Smooth muscle cell (in vitro differentiated cells): Measurements from ENCODE around the gene ZNF281. TPM values are rescaled to one million over a fixed set of nuclear protein-coding genes. Genes with fewer than 3 reads are reported as not detected.
A peak's percentile ranks its signal among the peaks of the same experiment; 100 is the strongest.

Experiments
- DNase-seq: peaks from one replicate; lab custom pipeline; 2025; ENCODE audit not compliant: unreplicated experiment; lab: John Stamatoyannopoulos, UW
- H2AFZ ChIP-seq: fragments of 200-600 bp; sonication (generic); 2 replicates; pipeline ENCODE4 v1.6.0; 2016; ENCODE audit warnings: antibody characterized with exemption, low read depth, mild to moderate bottlenecking
- H3F3A ChIP-seq: fragments of 200-600 bp; sonication (generic); 2 replicates; pipeline ENCODE4 v1.6.0; 2017; ENCODE audit warnings: antibody characterized with exemption, low read depth
- H3K27ac ChIP-seq: fragments of 200-600 bp; sonication (generic); 2 replicates; pipeline ENCODE4 v1.5.1; 2016; ENCODE audit warnings: low read depth, mild to moderate bottlenecking
- H3K27me3 ChIP-seq: fragments of 200-600 bp; sonication (generic); 2 replicates; pipeline ENCODE4 v1.6.1; 2016; ENCODE audit warnings: low read depth, mild to moderate bottlenecking
- H3K36me3 ChIP-seq: fragments of 200-600 bp; sonication (generic); 2 replicates; pipeline ENCODE4 v1.5.1; 2016; ENCODE audit warnings: low read depth
- H3K4me1 ChIP-seq: fragments of 200-600 bp; sonication (generic); 2 replicates; pipeline ENCODE4 v1.5.1; 2016; ENCODE audit warnings: low read depth
- H3K4me2 ChIP-seq: fragments of 200-600 bp; sonication (generic); 2 replicates; pipeline ENCODE4 v1.6.0; 2016; ENCODE audit warnings: mild to moderate bottlenecking
- H3K4me3 ChIP-seq: fragments of 200-600 bp; sonication (generic); 2 replicates; pipeline ENCODE4 v1.5.1; 2016; ENCODE audit warnings: mild to moderate bottlenecking
- H3K79me2 ChIP-seq: fragments of 200-600 bp; sonication (generic); 2 replicates; pipeline ENCODE4 v1.6.0; 2016; ENCODE audit warnings: low read depth, mild to moderate bottlenecking
- H3K9ac ChIP-seq: fragments of 200-600 bp; sonication (generic); 2 replicates; pipeline ENCODE4 v1.6.0; 2016; ENCODE audit warnings: low read depth
- H3K9me3 ChIP-seq: fragments of 200-600 bp; sonication (generic); replicated peaks from 2 replicates; pipeline ENCODE4 v1.5.1; 2016; ENCODE audit warnings: low read depth
- H4K20me1 ChIP-seq: fragments of 200-600 bp; sonication (generic); 2 replicates; pipeline ENCODE4 v1.6.0; 2016; ENCODE audit warnings: low read depth
- WGBS: methylation state at CpG from one replicate; pipeline ENCODE4 v1.1.7; 2016; ENCODE audit warnings: low lambda C conversion rate; 5-methylcytosine and 5-hydroxymethylcytosine counted together
- polyA plus RNA-seq: library from polyadenylated mRNA; unstranded; fragments of >200 nt; fragmentation: Nextera tagmentation; extraction: Ambion mirVana; gene quantifications from 2 replicates; pipeline ENCODE4 v1.2.1, GENCODE V29; 2016
- total RNA-seq: library from RNA; depleted of rRNA; stranded (reverse); fragments of >200 nt; gene quantifications from 2 replicates; pipeline ENCODE4 v1.2.3, GENCODE V29; 2014
- TF ChIP-seq, protein P1 (sequence below): fragments of 200-600 bp; sonication (generic); IDR thresholded peaks from 2 replicates; pipeline ENCODE4 v1.5.1; 2017; ENCODE audit warnings: borderline replicate concordance, mild to moderate bottlenecking, antibody characterized with exemption; ENCODE audit not compliant: insufficient read depth, poor library complexity, severe bottlenecking

Gene ZNF281
- total and polyA plus RNA-seq, 2 experiments from 2014 or later: 34.4 to 59.4 TPM

DNA sequence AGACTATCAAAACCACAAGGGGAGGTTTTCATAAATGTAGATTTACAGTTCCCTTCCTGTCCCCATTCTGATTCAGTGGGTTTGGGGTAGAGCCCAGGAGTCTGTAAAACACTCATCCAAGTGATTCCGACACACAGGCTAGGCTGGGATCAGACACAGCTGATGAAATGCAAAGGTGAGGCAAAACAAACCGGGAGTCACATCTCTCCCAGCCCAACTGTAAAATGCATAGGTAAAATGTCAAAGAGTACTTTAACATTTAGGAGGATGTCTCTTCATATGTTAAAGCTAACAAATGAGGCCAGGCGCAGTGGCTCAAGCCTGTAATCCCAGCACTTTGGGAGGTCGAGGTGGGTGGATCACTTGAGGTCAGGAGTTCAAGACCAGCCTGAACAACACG, 45.0 kb downstream of the ZNF281 start:
- WGBS: 34% methylated on average over 5 of the region's 5 CpGs
- Histone ChIP-seq H4K20me1 (no peaks in the 10 kb centered on the region), H3K79me2 (no peaks in the 10 kb centered on the region), H3F3A (peaks cover 9% of the 10 kb centered on the region), H3K9me3 (no peaks in the 10 kb centered on the region), H2AFZ (no peak overlapping the region), H3K4me3 (no peak overlapping the region), H3K27me3 (no peaks in the 10 kb centered on the region), H3K4me1 (peaks cover 43% of the 10 kb centered on the region), H3K4me2 (peak overlapping the region; percentile 52), H3K9ac (no peak overlapping the region), H3K27ac (peak overlapping the region; percentile 43), H3K36me3 (no peaks in the 10 kb centered on the region)
- DNase-seq: no peak
- TF ChIP-seq, protein P1, sequence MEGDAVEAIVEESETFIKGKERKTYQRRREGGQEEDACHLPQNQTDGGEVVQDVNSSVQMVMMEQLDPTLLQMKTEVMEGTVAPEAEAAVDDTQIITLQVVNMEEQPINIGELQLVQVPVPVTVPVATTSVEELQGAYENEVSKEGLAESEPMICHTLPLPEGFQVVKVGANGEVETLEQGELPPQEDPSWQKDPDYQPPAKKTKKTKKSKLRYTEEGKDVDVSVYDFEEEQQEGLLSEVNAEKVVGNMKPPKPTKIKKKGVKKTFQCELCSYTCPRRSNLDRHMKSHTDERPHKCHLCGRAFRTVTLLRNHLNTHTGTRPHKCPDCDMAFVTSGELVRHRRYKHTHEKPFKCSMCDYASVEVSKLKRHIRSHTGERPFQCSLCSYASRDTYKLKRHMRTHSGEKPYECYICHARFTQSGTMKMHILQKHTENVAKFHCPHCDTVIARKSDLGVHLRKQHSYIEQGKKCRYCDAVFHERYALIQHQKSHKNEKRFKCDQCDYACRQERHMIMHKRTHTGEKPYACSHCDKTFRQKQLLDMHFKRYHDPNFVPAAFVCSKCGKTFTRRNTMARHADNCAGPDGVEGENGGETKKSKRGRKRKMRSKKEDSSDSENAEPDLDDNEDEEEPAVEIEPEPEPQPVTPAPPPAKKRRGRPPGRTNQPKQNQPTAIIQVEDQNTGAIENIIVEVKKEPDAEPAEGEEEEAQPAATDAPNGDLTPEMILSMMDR: no peak

DNA sequence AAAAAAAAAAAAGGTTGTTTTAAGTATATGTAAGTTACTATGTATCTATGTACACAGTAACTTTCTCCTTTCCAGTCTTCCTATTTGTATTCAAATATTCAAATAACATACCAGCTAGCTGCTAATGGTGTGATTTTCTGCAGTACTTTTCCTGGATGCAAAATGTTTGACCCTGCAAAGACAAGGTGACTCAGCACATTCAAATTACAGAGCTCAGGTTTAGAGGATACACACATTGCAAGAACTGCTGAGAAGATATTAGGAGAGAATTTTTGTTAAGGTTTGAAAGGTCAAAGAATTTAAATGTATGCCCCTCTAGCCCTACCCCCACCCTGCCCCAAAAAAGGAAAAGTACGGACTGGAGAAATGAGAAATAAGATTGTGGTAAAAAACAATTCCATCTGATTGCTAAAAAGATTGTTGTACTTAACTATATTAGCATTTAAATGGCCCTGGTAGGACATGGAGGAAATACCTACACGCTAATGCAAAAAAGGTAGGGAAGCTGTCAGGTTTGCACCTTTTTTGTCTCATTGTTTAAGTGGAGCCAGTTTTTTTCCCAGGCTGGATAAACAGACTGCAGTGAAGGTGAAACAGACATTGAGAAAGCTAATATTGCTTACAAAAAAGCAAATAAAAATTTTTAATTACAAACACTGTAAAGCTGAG, 45.6 kb downstream of the ZNF281 start:
- peak overlapping the region; percentile 43 for H3K27ac ChIP-seq
- DNase-seq: no peak
- WGBS: 42% methylated on average over 2 of the region's 2 CpGs
- H3K27me3 ChIP-seq: no peaks in the 10 kb centered on the region
- TF ChIP-seq, protein P1: no peak
- no peaks in the 10 kb centered on the region for H3K9me3 ChIP-seq
- H3K9ac ChIP-seq: no peak overlapping the region
- peak overlapping the region; percentile 52 for H3K4me2 ChIP-seq
- H3K4me1 ChIP-seq: peaks cover 37% of the 10 kb centered on the region
- peaks cover 9% of the 10 kb centered on the region for H3F3A ChIP-seq
- H2AFZ ChIP-seq: no peak overlapping the region
- H3K36me3 ChIP-seq: no peaks in the 10 kb centered on the region
- no peak overlapping the region for H3K4me3 ChIP-seq
- H4K20me1 ChIP-seq: no peaks in the 10 kb centered on the region
- no peaks in the 10 kb centered on the region for H3K79me2 ChIP-seq

DNA sequence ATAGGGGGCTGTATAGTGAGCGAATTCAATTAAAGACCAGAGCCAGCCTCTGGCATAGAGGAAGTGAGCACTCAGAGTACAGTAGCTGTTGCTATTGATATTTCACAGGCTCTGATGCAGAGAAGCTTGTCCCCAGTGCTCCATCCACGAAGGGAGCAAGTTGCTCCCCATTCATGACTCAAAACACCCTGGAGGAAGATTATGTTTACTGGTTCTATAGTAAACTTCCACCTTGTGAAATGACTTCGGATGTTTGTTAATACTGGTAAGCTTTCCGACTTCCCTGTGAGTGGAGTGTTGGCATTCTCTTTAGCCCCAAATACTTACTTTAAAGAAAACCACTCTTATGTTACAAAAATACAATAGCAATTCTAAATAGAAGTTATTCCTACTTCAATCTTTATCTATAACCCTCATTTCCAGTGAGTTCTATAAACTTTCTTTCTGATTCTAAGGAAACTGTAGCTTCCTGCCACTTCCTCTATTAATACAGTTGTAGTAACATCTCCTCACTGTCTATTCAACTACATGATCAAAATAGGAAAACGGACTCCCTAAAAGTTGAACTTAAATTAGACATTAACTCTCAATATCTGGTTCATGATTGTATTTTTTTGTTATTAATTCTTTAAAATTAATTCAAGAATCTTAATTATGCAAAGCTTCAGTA, 46.4 kb downstream of the ZNF281 start:
- Histone ChIP-seq H3K4me1 (peaks cover 29% of the 10 kb centered on the region), H3K36me3 (no peaks in the 10 kb centered on the region), H3K9ac (no peak overlapping the region), H4K20me1 (no peaks in the 10 kb centered on the region), H2AFZ (peak overlapping the region; percentile 26), H3K79me2 (no peaks in the 10 kb centered on the region), H3K27ac (no peak overlapping the region), H3K27me3 (no peaks in the 10 kb centered on the region), H3K4me3 (no peak overlapping the region), H3K4me2 (peak overlapping the region; percentile 52), H3F3A (peaks cover 9% of the 10 kb centered on the region), H3K9me3 (no peaks in the 10 kb centered on the region)
- TF ChIP-seq, protein P1: no peak
- WGBS: 35% methylated on average over 5 of the region's 5 CpGs
- DNase-seq: no peak
